SU-DHL-6 (cell line): ENCODE data around the gene CCDC157.

Experiments
- CTCF ChIP-seq: fragments of 200-600 bp; sonication (generic); IDR thresholded peaks from one replicate; pipeline ENCODE4 v1.5.1; 2017; ENCODE audit warnings: antibody characterized with exemption, mild to moderate bottlenecking, low read length, moderate library complexity; ENCODE audit not compliant: insufficient read depth, poor library complexity, severe bottlenecking
- EZH2phosphoT487 ChIP-seq: fragments of 200-600 bp; sonication (generic), shearing (Covaris generic); conservative IDR thresholded peaks from 2 replicates; pipeline ENCODE4 v1.6.1; 2018; ENCODE audit warnings: mild to moderate bottlenecking, antibody characterized with exemption, low read length, moderate library complexity, mixed read lengths

- no peak for TF ChIP-seq CTCF
- TF ChIP-seq EZH2phosphoT487: no peak
Measured at GRCh38 chr22:30423301-30423958, 66.6 kb downstream of the CCDC157 start.
